A549 (cell line): ENCODE results near the gene EPS8.

Experiments used
- MAFK ChIP-seq: fragments of 450-650 bp; IDR thresholded peaks from 2 replicates; pipeline ENCODE4 v1.6.1; 2014; ENCODE audit not compliant: partially characterized antibody
- POLR2A ChIP-seq: IDR thresholded peaks from 2 replicates; pipeline ENCODE4 v1.6.1; 2012; ENCODE audit warnings: mild to moderate bottlenecking, low read length
- TF ChIP-seq, protein P1 (sequence below): fragments of >200 bp; sonication (Bioruptor Twin); formaldehyde crosslinking; IDR thresholded peaks from 3 replicates; pipeline ENCODE4 v1.5.1; 2016

DNA sequence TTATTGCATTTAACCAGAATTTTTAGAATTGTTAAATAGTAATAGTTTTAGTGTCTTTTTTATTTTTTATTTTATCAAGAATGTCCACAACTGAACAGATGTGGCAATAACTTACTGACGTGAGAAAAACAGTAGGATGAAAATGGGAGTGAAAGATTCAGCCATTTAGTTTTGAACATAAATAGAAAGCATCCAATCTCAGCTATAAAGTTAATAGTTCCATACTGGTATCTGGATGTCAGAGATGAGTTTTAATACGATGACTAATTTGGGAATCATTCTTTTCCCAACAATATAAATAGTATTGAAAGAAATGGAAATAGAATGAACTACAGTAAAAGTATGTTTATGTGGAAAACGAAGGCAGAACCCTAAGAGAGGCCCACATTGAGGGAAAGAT lies 159.4 kb downstream of the EPS8 start:
- TF ChIP-seq POLR2A (no peak), MAFK (no peak)
- TF ChIP-seq, protein P1, sequence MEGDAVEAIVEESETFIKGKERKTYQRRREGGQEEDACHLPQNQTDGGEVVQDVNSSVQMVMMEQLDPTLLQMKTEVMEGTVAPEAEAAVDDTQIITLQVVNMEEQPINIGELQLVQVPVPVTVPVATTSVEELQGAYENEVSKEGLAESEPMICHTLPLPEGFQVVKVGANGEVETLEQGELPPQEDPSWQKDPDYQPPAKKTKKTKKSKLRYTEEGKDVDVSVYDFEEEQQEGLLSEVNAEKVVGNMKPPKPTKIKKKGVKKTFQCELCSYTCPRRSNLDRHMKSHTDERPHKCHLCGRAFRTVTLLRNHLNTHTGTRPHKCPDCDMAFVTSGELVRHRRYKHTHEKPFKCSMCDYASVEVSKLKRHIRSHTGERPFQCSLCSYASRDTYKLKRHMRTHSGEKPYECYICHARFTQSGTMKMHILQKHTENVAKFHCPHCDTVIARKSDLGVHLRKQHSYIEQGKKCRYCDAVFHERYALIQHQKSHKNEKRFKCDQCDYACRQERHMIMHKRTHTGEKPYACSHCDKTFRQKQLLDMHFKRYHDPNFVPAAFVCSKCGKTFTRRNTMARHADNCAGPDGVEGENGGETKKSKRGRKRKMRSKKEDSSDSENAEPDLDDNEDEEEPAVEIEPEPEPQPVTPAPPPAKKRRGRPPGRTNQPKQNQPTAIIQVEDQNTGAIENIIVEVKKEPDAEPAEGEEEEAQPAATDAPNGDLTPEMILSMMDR = no peak
